Measurements from ENCODE around the gene USP3.

- TF ChIP-seq CTCF (IDR thresholded peaks at IDR 0.05; ENCODE audit: borderline replicate concordance, extremely low read depth, low read length, poor library complexity, severe bottlenecking) (no peak), EZH2 (IDR thresholded peaks at IDR 0.05; ENCODE audit: borderline replicate concordance, low read depth, low read length, severe bottlenecking) (no peak)
Observed at GRCh38 chr15:63601026-63601703, 96.8 kb downstream of the USP3 start.

Measured in DND-41 (cell line).